VCaP (cell line): ENCODE measurements around the gene CBL.
A peak's percentile ranks its signal among the peaks of the same experiment; 100 is the strongest.

Source experiments
- H3K27ac ChIP-seq: fragments of 450-650 bp; 2 replicates; pipeline ENCODE4 v1.5.1; 2017
- CTCF ChIP-seq: fragments of 450-650 bp; conservative IDR thresholded peaks from 2 replicates; pipeline ENCODE4 v1.5.1; 2017; ENCODE audit warnings: mild to moderate bottlenecking, moderate library complexity

CBL gene

GRCh38 chr11:119206511-119207414, 624 bp downstream of the CBL start:
- no peak for TF ChIP-seq CTCF
- H3K27ac ChIP-seq = peak overlapping the region; percentile 90

- peak overlapping the region; percentile 90 for H3K27ac ChIP-seq
- TF ChIP-seq CTCF = no peak
Measured at GRCh38 chr11:119207415-119207960, 1.3 kb downstream of the CBL start.

DNA sequence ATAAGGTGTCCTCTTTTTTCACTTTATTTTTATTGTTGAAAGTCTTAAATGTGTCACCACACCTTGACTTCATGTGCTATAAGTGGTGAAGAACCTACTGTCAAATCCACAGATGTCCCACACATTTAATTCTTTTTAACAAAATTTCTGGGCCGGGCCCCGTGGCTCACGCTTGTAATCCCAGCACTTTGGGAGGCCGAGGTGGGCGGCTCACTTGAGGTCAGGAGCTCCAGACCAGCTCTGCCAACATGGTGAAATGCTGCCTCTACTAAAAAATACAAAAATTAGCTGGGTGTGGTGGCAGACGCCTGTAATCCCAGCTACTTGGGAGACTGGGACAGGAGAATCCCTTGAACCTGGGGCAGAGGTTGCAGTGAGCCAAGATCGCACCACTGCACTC, 3.0 kb downstream of the CBL start:
- no peak for TF ChIP-seq CTCF
- no peak overlapping the region for H3K27ac ChIP-seq

DNA sequence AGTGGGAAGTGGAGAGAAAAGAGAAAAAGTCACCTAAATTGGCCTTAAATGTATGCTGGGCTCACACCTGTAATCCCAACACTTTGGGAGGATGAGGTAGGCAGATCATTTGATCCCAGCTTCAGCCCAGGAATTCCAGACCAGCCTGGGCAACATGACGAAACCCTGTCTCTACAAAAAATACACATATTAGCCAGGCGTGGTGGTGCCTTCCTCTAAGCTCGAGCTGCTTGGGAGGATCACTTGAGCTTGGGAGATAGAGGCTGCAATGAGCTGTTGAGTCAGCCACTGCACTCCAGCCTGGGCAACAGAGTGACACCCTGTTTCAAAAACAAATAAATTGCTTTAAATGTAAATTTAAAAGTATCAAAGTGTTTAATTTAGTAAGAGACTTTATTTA, 3.9 kb downstream of the CBL start:
- H3K27ac ChIP-seq = no peak overlapping the region
- no peak for TF ChIP-seq CTCF

- TF ChIP-seq CTCF = no peak
- H3K27ac ChIP-seq = no peak overlapping the region
Measured at GRCh38 chr11:119218141-119218878, 12.2 kb downstream of the CBL start.

DNA sequence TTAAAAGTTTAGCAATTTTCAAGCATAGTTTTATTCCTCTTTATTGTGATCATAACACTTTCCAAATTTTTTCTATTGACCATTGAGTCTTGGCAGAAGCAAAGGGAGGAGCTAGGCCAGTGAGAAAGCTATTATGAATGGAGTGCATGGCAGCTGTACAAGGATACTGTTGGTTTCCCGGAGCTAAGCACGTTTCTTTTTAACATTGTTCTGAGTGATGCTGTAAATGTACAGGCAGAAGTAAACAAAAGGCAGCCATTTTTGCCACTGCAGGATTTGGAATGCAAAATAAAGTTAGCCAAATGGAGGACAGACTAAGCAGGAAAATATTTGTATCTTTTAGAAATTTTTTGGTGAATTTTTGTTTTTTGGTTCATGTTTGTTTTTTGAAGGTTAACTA, 16.2 kb downstream of the CBL start:
- TF ChIP-seq CTCF = no peak
- peak overlapping the region; percentile 44 for H3K27ac ChIP-seq

- no peak for TF ChIP-seq CTCF
- H3K27ac ChIP-seq = peak overlapping the region; percentile 44
Measured at GRCh38 chr11:119222891-119223290, 16.8 kb downstream of the CBL start.
